ENCODE measurements around the gene HIVEP2. TPM values are rescaled to one million over a fixed set of nuclear protein-coding genes. Genes with fewer than 3 reads are reported as not detected.

Gene HIVEP2
- total RNA-seq, 1 experiment from 2014 or later: 8.8 TPM

GRCh38 chr6:142705054-142705453, 239.9 kb downstream of the HIVEP2 start:
- DNase-seq (ENCODE audit: low read depth): no peak

- DNase-seq (ENCODE audit: low read depth): no peak
Measured at GRCh38 chr6:142702501-142703460, 242.2 kb downstream of the HIVEP2 start.

Other genes starting within 250 kb of the HIVEP2 start
- gene AIG1, start 115.7 kb upstream of the HIVEP2 start, total RNA-seq (2014; rRNA removed; shearing (Covaris generic)): 112 and 115 TPM in 2 replicates